Testis (tissue), 5 donors: Measurements from ENCODE around the gene PSAP. TPM values are rescaled to one million over a fixed set of nuclear protein-coding genes. Genes with fewer than 3 reads are reported as not detected.
"Not testable (repeated sequence)": the region's sequence is repeated elsewhere in the genome, so short reads cannot be mapped to it uniquely, and the experiment has no call there.

ENCODE experiments used
- DNase-seq: peaks from one replicate; pipeline ENCODE4 v3.0.0-alpha.2; 2019
- H3K27ac ChIP-seq, 2 donors: fragments of 200-600 bp; sonication (generic); one replicate each; pipeline ENCODE4 v1.5.1; 2019
- H3K27me3 ChIP-seq: fragments of 200-600 bp; sonication (generic); one replicate; pipeline ENCODE4 v1.5.1; 2019
- H3K36me3 ChIP-seq: fragments of 200-600 bp; sonication (generic); one replicate; pipeline ENCODE4 v1.5.1; 2017; ENCODE audit warnings: low read depth; ENCODE audit errors: missing control alignments
- H3K4me1 ChIP-seq: fragments of 200-600 bp; sonication (generic); one replicate; pipeline ENCODE4 v1.5.1; 2019
- H3K4me3 ChIP-seq, 2 donors: fragments of 200-600 bp; sonication (generic); one replicate each; pipeline ENCODE4 v1.5.1; 2017 to 2019
- H3K9me3 ChIP-seq: fragments of 200-600 bp; sonication (generic); one replicate; pipeline ENCODE4 v1.5.1; 2017
- POLR2A ChIP-seq: fragments of 450-650 bp; IDR thresholded peaks from one replicate; pipeline ENCODE4 v1.6.1; 2017; ENCODE audit warnings: antibody characterized with exemption, mild to moderate bottlenecking, moderate library complexity
- WGBS, 2 donors: methylation state at CpG; one replicate each; pipeline ENCODE4 v1.1.5; 2018; 5-methylcytosine and 5-hydroxymethylcytosine counted together
- intact Hi-C: fragments of 100-400 bp; cut with DNase I; formaldehyde crosslinking; loops from one replicate; pipeline ENCODE4 v1.15.1; 2023; ENCODE audit warnings: low total_unique reads
- long read RNA-seq, 2 donors: transcript quantifications; one replicate each; lab custom pipeline, GENCODE V29; 2026
- polyA plus RNA-seq: library from polyadenylated mRNA; stranded (reverse); fragments of 350-450 nt; fragmentation: Illumina TruSeq; extraction: RNeasy Lipid Tissue Mini Kit (QIAGEN cat#74804); gene quantifications from one replicate; pipeline ENCODE4 v1.2.3, GENCODE V29; 2014; ENCODE audit warnings: low read depth, low replicate concordance; ENCODE audit not compliant: insufficient read depth
- total RNA-seq, 2 donors: library from RNA; depleted of rRNA; stranded (reverse); fragments of >200 nt; gene quantifications; one replicate each; pipeline ENCODE4 v1.2.3, GENCODE V29; 2016
- TF ChIP-seq, protein P1 (sequence below), 3 experiments: fragments of 450-650 bp in 2 of 3; fragments of 200-600 bp in 1 of 3; sonication (generic) in 1 of 3; IDR thresholded peaks; one replicate each; pipeline ENCODE4 v1.5.1; 2016 to 2019; ENCODE audit warnings: antibody characterized with exemption in 3 of 3, mild to moderate bottlenecking in 2 of 3, moderate library complexity in 1 of 3

The PSAP gene
- total RNA-seq (1,000 to 10,000 TPM; 1,011 to 1,399 TPM), polyA plus RNA-seq (1,346 TPM)
- long read RNA-seq, donor 1, transcript PSAP-202 (14 exons, 2,872 nt): major isoform, 221 of 576 reads
- long read RNA-seq, donor 1, partial matches to known transcripts: 242 of 576 reads
- long read RNA-seq, donor 1, other reads (novel, unspliced or antisense): 112 of 576 reads
- long read RNA-seq, donor 2, transcript PSAP-202 (14 exons, 2,872 nt): major isoform, 133 of 379 reads
- long read RNA-seq, donor 2, partial matches to known transcripts: 204 of 379 reads
- long read RNA-seq, donor 2, other reads (novel, unspliced or antisense): 42 of 379 reads

DNA sequence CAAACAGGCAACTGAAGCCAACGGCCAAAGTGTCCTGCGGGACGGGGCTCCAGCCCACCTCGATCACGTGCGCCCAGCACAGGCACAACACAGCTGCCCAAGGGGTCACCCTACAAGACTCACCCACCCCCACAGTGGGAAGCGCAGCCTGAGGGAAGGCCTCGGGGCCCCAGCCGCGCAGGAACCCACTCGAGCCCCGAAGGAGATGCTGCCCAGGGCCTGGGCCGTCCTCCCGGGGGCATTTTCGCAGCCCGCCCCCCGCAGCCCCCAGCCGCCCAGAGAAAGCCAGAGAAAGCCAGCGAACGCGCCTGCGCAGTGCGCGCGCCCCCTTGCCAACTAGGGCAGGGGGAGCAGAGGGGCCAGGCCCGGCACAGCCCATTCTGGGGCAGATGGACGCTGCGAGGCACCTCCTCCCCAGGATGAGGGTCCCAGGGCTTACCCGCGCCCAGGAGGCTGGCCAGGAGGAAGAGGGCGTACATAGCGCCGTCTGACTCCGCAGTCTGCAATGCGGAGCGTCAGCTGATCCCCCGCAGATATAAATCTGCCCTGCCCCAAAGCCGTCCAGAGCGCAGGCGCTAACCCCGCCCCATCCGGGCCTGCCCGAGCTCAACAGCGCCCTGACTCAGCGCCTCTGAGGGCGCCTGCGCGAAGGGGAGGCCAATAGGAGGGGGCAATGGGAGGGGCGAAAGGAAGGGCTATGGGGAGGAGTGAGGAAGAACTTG, at the start of gene PSAP:
PSAP (minus strand) TSS at position 509 of the 722 bp plus-strand sequence; CDS start at position 479, 30 bp downstream.
- Histone ChIP-seq H3K4me3 (peak within 1 kb of the TSS; percentile 93), H3K27me3 (no peaks in the 10 kb centered on the region), H3K9me3 (no peaks in the 10 kb centered on the region), H3K4me1 (peaks cover 21% of the 10 kb centered on the region), H3K27ac (peak within 1 kb of the TSS; percentile 97 to 98), H3K36me3 (no peaks in the 10 kb centered on the region)
- intact Hi-C loops: no loop called here
- DNase-seq: peak; percentile 98
- 0% methylated on average over 16 to 37 of the region's 49 CpGs for WGBS, 2 donors
- peak; percentile 90 for TF ChIP-seq POLR2A
- TF ChIP-seq, protein P1, sequence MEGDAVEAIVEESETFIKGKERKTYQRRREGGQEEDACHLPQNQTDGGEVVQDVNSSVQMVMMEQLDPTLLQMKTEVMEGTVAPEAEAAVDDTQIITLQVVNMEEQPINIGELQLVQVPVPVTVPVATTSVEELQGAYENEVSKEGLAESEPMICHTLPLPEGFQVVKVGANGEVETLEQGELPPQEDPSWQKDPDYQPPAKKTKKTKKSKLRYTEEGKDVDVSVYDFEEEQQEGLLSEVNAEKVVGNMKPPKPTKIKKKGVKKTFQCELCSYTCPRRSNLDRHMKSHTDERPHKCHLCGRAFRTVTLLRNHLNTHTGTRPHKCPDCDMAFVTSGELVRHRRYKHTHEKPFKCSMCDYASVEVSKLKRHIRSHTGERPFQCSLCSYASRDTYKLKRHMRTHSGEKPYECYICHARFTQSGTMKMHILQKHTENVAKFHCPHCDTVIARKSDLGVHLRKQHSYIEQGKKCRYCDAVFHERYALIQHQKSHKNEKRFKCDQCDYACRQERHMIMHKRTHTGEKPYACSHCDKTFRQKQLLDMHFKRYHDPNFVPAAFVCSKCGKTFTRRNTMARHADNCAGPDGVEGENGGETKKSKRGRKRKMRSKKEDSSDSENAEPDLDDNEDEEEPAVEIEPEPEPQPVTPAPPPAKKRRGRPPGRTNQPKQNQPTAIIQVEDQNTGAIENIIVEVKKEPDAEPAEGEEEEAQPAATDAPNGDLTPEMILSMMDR (IDR thresholded peaks at IDR 0.05): no peak

DNA sequence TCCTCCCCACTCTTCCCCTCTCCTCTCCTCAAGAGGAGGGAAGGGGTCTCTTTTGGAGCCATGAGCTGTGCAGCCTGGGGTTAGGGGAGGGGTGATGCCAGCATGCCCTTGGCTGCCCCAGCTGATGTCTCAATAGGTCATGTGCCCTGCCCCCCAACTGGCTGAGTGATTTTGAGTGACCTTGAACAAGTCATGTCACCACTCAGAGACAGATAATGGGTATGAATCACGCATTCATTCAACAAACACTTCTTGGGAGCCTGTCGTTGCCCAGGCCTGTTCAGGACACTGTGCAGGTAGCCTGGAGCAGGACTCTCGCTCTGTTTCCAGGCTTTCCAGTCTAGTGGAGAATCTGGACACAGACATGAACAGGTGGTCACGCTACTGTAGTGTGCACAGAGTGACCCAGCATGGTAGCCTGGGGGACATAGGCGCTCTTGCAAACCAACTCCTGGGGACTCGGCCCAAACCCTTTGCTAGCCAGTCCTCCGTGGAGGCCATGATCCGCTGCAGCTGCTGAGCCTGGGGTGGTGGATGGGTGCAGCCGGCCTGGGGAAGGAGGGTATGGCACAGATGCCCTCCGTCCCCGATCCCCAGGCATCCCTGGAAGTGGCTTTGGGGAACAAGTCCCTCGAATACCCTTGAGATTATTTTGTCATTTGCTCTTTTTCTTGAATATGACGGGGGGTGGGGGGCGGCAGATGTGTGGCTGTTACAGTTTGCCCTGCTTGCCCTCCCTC, 49.6 kb upstream of the PSAP start:
- no peak for TF ChIP-seq POLR2A
- TF ChIP-seq, protein P1 (IDR thresholded peaks at IDR 0.05): no peak
- WGBS, 2 donors: 92 to 93% methylated on average over 14 of the region's 14 CpGs
- no peak for DNase-seq
- H3K4me3 ChIP-seq: no peak overlapping the region
- no peak overlapping the region for H3K27ac ChIP-seq
- H3K27me3 ChIP-seq: no peaks in the 10 kb centered on the region
- no peaks in the 10 kb centered on the region for H3K36me3 ChIP-seq
- intact Hi-C loops: no loop called here
- no peaks in the 10 kb centered on the region for H3K4me1 ChIP-seq
- no peaks in the 10 kb centered on the region for H3K9me3 ChIP-seq

DNA sequence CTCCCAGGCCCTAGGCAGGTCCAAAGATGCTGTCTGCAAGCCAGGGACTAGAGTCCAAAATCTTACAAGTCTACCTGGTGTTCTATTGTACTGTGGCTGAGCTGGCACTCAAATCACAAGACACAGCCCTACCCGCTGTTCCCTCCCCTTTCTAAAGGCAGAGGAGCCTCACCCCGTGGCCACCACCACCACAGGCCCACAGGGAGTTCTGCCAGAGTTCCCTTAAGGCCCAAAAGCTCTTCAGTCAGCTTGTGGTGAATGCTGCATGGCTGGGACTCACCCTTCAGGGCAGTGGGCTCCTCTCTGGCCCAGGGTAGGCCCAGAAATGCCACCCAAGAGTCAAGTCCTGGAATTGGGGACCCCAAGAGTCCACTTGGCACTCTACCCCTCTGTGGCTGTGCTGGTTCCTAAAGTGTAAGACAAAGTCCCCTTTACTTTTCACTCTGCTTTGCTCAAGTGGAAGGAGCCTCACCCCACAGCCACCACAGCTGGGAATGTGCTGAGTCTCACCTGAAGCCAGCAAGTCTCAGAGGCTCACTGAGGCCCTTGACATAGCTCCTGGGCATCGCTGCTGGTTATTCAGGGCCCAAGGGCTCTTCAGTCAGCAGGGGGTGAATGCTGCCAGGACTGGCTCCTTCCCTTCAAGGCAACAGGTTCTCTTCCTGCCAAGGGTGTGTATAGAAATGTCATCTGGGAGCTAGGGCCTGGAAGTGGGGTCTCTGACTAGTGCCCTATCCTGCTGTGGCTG, 48.8 kb upstream of the PSAP start:
- H3K9me3 ChIP-seq: no peaks in the 10 kb centered on the region
- TF ChIP-seq POLR2A: no peak
- TF ChIP-seq, protein P1 (IDR thresholded peaks at IDR 0.05): no peak
- H3K4me3 ChIP-seq: no peak overlapping the region
- H3K27me3 ChIP-seq: no peaks in the 10 kb centered on the region
- no peak for DNase-seq
- H3K4me1 ChIP-seq: no peaks in the 10 kb centered on the region
- no peak overlapping the region for H3K27ac ChIP-seq
- WGBS, 2 donors: 76 to 89% methylated on average over 1 to 3 of the region's 3 CpGs
- intact Hi-C loops: loop anchor here (5.0 to 10.0 kb wide), 2 partner anchors 147 to 435 kb away; no protein-coding TSS in a partner anchor
- H3K36me3 ChIP-seq: no peaks in the 10 kb centered on the region

GRCh38 chr10:71898346-71898745, 47.3 kb upstream of the PSAP start:
- not testable (repeated sequence) for H3K36me3 ChIP-seq, H3K27ac ChIP-seq, H3K9me3 ChIP-seq, H3K27me3 ChIP-seq, H3K4me3 ChIP-seq, DNase-seq, H3K4me1 ChIP-seq
- WGBS, 2 donors: 83 to 85% methylated on average over 5 of the region's 5 CpGs
- intact Hi-C loops: loop anchor here (5.0 to 10.0 kb wide), 2 partner anchors 149 to 436 kb away; no protein-coding TSS in a partner anchor
